H1 (cell line): Measurements from ENCODE around the gene KLHL26. TPM values are rescaled to one million over a fixed set of nuclear protein-coding genes. Genes with fewer than 3 reads are reported as not detected.

Experiments used
- EGR1 ChIP-seq: IDR thresholded peaks from 2 replicates; pipeline ENCODE4 v1.6.1; 2011; ENCODE audit warnings: low read depth, low read length, borderline replicate concordance
- TCF12 ChIP-seq: IDR thresholded peaks from 2 replicates; pipeline ENCODE4 v1.6.1; 2011; ENCODE audit warnings: low read depth, mild to moderate bottlenecking, low read length
- polyA plus RNA-seq, 7 experiments: library from polyadenylated mRNA; depleted of rRNA in 3 of 7; stranded (reverse) in 5 of 7; unstranded in 2 of 7; fragments of >200 nt in 5 of 7; fragments of 200-250 nt in 2 of 7; gene quantifications; 1 replicate in 5 of 7; 2 replicates in 1 of 7; 4 replicates in 1 of 7; pipeline versions ENCODE4 v1.2.1 to v1.2.3, GENCODE V29; 2011 to 2013; ENCODE audit warnings: missing spikeins in 2 of 7, mixed read lengths in 2 of 7
- total RNA-seq: library from RNA; stranded (reverse); fragmentation: NEBNext Ultra II Directional; extraction: Animal tissue kit (Norgen Biotek cat#: 25700); gene quantifications from 2 replicates; pipeline ENCODE4 v1.2.1, GENCODE V29; 2021

The KLHL26 gene
- total and polyA plus RNA-seq, 2 of the 8 experiments (the other 6 are each of a cell fraction or from before 2014, with no cell fraction given) = 2.2 to 8.8 TPM

- TF ChIP-seq TCF12 = no peak
- no peak for TF ChIP-seq EGR1
Measured at GRCh38 chr19:18646535-18647370, 9.9 kb downstream of the KLHL26 start (continued).
